Stimulated activated naive B cell treated with anti-CD40 and anti-IgM and Interleukin-4, amounts not matched to agents 10 μg/mL and 1 μg/mL and 100 μg/mL, for 72 hours (primary cell): Measurements from ENCODE around the gene POLR2L.
A peak's percentile ranks its signal among the peaks of the same experiment; 100 is the strongest.

Experiments
- ATAC-seq, 2 donors: fragments of 150-1000 bp; cut with Tn5 transposase; replicated peaks; 2 replicates each; pipeline ENCODE4 v1.10.0; 2021; ENCODE audit warnings: moderate library complexity in 1 of 2
- DNase-seq: peaks from one replicate; pipeline ENCODE4 v3.0.0; 2021
- H3K27ac Mint-ChIP-seq: one replicate; pipeline ENCODE4 v1.8.0; 2022; ENCODE audit warnings: mild to moderate bottlenecking, mixed read lengths
- H3K27me3 Mint-ChIP-seq, 2 donors: one replicate each; pipeline ENCODE4 v1.8.0; 2022; ENCODE audit warnings: mixed read lengths in 2 of 2
- H3K36me3 Mint-ChIP-seq, 2 donors: one replicate each; pipeline ENCODE4 v1.8.0; 2022; ENCODE audit warnings: mixed read lengths in 2 of 2, mild to moderate bottlenecking in 1 of 2
- H3K4me1 Mint-ChIP-seq, 2 donors: one replicate each; pipeline ENCODE4 v1.8.0; 2022; ENCODE audit warnings: mixed read lengths in 2 of 2, mild to moderate bottlenecking in 1 of 2
- H3K4me3 Mint-ChIP-seq, 2 donors: one replicate each; pipeline ENCODE4 v1.8.0; 2022; ENCODE audit warnings: mild to moderate bottlenecking in 2 of 2, mixed read lengths in 2 of 2, moderate library complexity in 1 of 2
- H3K9me3 Mint-ChIP-seq, 2 donors: one replicate each; pipeline ENCODE4 v1.8.0; 2022; ENCODE audit warnings: mixed read lengths in 2 of 2, mild to moderate bottlenecking in 1 of 2

POLR2L gene

GRCh38 chr11:843818-844692, 1.7 kb upstream of the POLR2L start:
- Mint-ChIP-seq H3K36me3 (peaks cover 15 to 16% of the 10 kb centered on the region in 2 donors), H3K4me3 (peak overlapping the region; percentile 80 to 90), H3K27ac (peak overlapping the region; percentile 71), H3K4me1 (peaks cover 29 to 52% of the 10 kb centered on the region in 2 donors), H3K27me3 (peaks cover 10 to 22% of the 10 kb centered on the region in 2 donors), H3K9me3 (no peaks in the 10 kb centered on the region)
- DNase-seq (no peak), ATAC-seq (no peak)

- peaks cover 27 to 52% of the 10 kb centered on the region in 2 donors for H3K4me1 Mint-ChIP-seq
- ATAC-seq (peak; percentile 3), DNase-seq (no peak)
- peak overlapping the region; percentile 80 to 90 for H3K4me3 Mint-ChIP-seq
- peaks cover 10 to 14% of the 10 kb centered on the region in 2 donors for H3K27me3 Mint-ChIP-seq
- peaks cover 20 to 23% of the 10 kb centered on the region in 2 donors for H3K36me3 Mint-ChIP-seq
- peak overlapping the region; percentile 71 for H3K27ac Mint-ChIP-seq
- H3K9me3 Mint-ChIP-seq: no peaks in the 10 kb centered on the region
Observed at GRCh38 chr11:843086-843734, 881 bp upstream of the POLR2L start.

GRCh38 chr11:841981-842369, 354 bp downstream of the POLR2L start:
- peak overlapping the region; percentile 88 to 90 for H3K4me3 Mint-ChIP-seq
- H3K36me3 Mint-ChIP-seq: peaks cover 27 to 32% of the 10 kb centered on the region in 2 donors
- H3K9me3 Mint-ChIP-seq: no peaks in the 10 kb centered on the region
- peaks cover 27 to 55% of the 10 kb centered on the region in 2 donors for H3K4me1 Mint-ChIP-seq
- peaks cover 10 to 14% of the 10 kb centered on the region in 2 donors for H3K27me3 Mint-ChIP-seq
- peak; percentile 49 to 56 for ATAC-seq
- DNase-seq: no peak
- H3K27ac Mint-ChIP-seq: peak overlapping the region; percentile 94

GRCh38 chr11:839875-840617, 2.3 kb downstream of the POLR2L start:
- peaks cover 7 to 14% of the 10 kb centered on the region in 2 donors for H3K27me3 Mint-ChIP-seq

GRCh38 chr11:839280-839623, 3.1 kb downstream of the POLR2L start:
- Mint-ChIP-seq H3K27ac (no peak overlapping the region), H3K36me3 (peaks cover 36 to 45% of the 10 kb centered on the region in 2 donors), H3K4me3 (no peak overlapping the region), H3K27me3 (peaks cover 7 to 9% of the 10 kb centered on the region in 2 donors), H3K4me1 (peaks cover 26 to 58% of the 10 kb centered on the region in 2 donors), H3K9me3 (no peaks in the 10 kb centered on the region)
- ATAC-seq: no peak
- DNase-seq: no peak

More at GRCh38 chr11:839875-840617, 2.3 kb downstream of the POLR2L start:
- Mint-ChIP-seq H3K9me3 (no peaks in the 10 kb centered on the region), H3K27ac (peak overlapping the region; percentile 5), H3K36me3 (peaks cover 36 to 45% of the 10 kb centered on the region in 2 donors), H3K4me3 (peak overlapping the region; percentile 17 to 90), H3K4me1 (peaks cover 27 to 56% of the 10 kb centered on the region in 2 donors)
- ATAC-seq (no peak), DNase-seq (no peak)

- Mint-ChIP-seq H3K36me3 (peaks cover 36 to 45% of the 10 kb centered on the region in 2 donors), H3K27me3 (peaks cover 4 to 5% of the 10 kb centered on the region in 2 donors), H3K9me3 (no peaks in the 10 kb centered on the region), H3K4me3 (peak overlapping the region in 1 of 2 donors; percentile 30), H3K4me1 (peaks cover 26 to 58% of the 10 kb centered on the region in 2 donors), H3K27ac (no peak overlapping the region)
- DNase-seq (no peak), ATAC-seq (no peak)
Observed at GRCh38 chr11:838441-839279, 3.7 kb downstream of the POLR2L start.

GRCh38 chr11:837990-838307, 4.4 kb downstream of the POLR2L start:
- no peaks in the 10 kb centered on the region for H3K9me3 Mint-ChIP-seq
- DNase-seq (no peak), ATAC-seq (no peak)
- no peak overlapping the region for H3K27ac Mint-ChIP-seq
- H3K4me3 Mint-ChIP-seq: no peak overlapping the region
- no peaks in the 10 kb centered on the region for H3K27me3 Mint-ChIP-seq
- peaks cover 22 to 55% of the 10 kb centered on the region in 2 donors for H3K4me1 Mint-ChIP-seq
- peaks cover 34 to 45% of the 10 kb centered on the region in 2 donors for H3K36me3 Mint-ChIP-seq

- no peak for DNase-seq
- Mint-ChIP-seq H3K4me3 (no peak overlapping the region), H3K4me1 (peaks cover 23 to 57% of the 10 kb centered on the region in 2 donors), H3K27me3 (peaks cover 0 to 2% of the 10 kb centered on the region in 2 donors), H3K27ac (no peak overlapping the region), H3K9me3 (no peaks in the 10 kb centered on the region), H3K36me3 (peaks cover 34 to 45% of the 10 kb centered on the region in 2 donors)
- ATAC-seq: no peak
Observed at GRCh38 chr11:837189-837989, 4.9 kb downstream of the POLR2L start.

GRCh38 chr11:836700-837099, 5.6 kb downstream of the POLR2L start:
- no peak for ATAC-seq
- peaks cover 2 to 9% of the 10 kb centered on the region in 2 donors for H3K27me3 Mint-ChIP-seq
- no peaks in the 10 kb centered on the region for H3K9me3 Mint-ChIP-seq
- peak overlapping the region; percentile 20 for H3K27ac Mint-ChIP-seq
- H3K4me3 Mint-ChIP-seq: no peak overlapping the region
- no peak for DNase-seq
- peaks cover 34 to 45% of the 10 kb centered on the region in 2 donors for H3K36me3 Mint-ChIP-seq
- H3K4me1 Mint-ChIP-seq: peaks cover 28 to 64% of the 10 kb centered on the region in 2 donors

- Mint-ChIP-seq H3K27ac (no peak overlapping the region), H3K4me1 (peaks cover 27 to 65% of the 10 kb centered on the region in 2 donors), H3K27me3 (peaks cover 6 to 13% of the 10 kb centered on the region in 2 donors), H3K4me3 (no peak overlapping the region), H3K9me3 (no peaks in the 10 kb centered on the region), H3K36me3 (peaks cover 34 to 44% of the 10 kb centered on the region in 2 donors)
- no peak for DNase-seq
- ATAC-seq: no peak
Observed at GRCh38 chr11:836274-836673, 6.1 kb downstream of the POLR2L start.

- peak overlapping the region; percentile 37 for H3K27ac Mint-ChIP-seq
- peaks cover 15 to 63% of the 10 kb centered on the region in 2 donors for H3K4me1 Mint-ChIP-seq
- H3K4me3 Mint-ChIP-seq: peak overlapping the region; percentile 77 to 78
- no peak for DNase-seq
- ATAC-seq: no peak
- H3K27me3 Mint-ChIP-seq: peaks cover 17 to 27% of the 10 kb centered on the region in 2 donors
- H3K9me3 Mint-ChIP-seq: no peaks in the 10 kb centered on the region
- peaks cover 23 to 32% of the 10 kb centered on the region in 2 donors for H3K36me3 Mint-ChIP-seq
Observed at GRCh38 chr11:834371-835316, 7.7 kb downstream of the POLR2L start.

- Mint-ChIP-seq H3K27ac (peak overlapping the region; percentile 25), H3K9me3 (no peaks in the 10 kb centered on the region), H3K27me3 (peaks cover 24 to 34% of the 10 kb centered on the region in 2 donors), H3K36me3 (peaks cover 20 to 28% of the 10 kb centered on the region in 2 donors), H3K4me1 (peaks cover 21 to 65% of the 10 kb centered on the region in 2 donors), H3K4me3 (peak overlapping the region; percentile 77 to 78)
- no peak for ATAC-seq
- no peak for DNase-seq
Observed at GRCh38 chr11:833849-834311, 8.4 kb downstream of the POLR2L start.
